Coronary artery (tissue), 2 donors: Measurements from ENCODE around the gene TELO2.

ENCODE experiments used
- DNase-seq: peaks from one replicate; pipeline ENCODE4 v3.0.0-alpha.2; 2017; ENCODE audit warnings: low spot score
- H3K27ac ChIP-seq, 2 donors: fragments of 200-600 bp; sonication (generic); one replicate each; pipeline ENCODE4 v1.5.1; 2016 to 2019
- H3K4me3 ChIP-seq: fragments of 200-600 bp; sonication (generic); 2 replicates; pipeline ENCODE4 v1.5.1; 2016; ENCODE audit warnings: mild to moderate bottlenecking, moderate library complexity
- TF ChIP-seq, protein P1 (sequence below): fragments of 200-600 bp; sonication (generic); IDR thresholded peaks from one replicate; pipeline ENCODE4 v1.5.1; 2019; ENCODE audit warnings: antibody characterized with exemption

TELO2 gene

DNA sequence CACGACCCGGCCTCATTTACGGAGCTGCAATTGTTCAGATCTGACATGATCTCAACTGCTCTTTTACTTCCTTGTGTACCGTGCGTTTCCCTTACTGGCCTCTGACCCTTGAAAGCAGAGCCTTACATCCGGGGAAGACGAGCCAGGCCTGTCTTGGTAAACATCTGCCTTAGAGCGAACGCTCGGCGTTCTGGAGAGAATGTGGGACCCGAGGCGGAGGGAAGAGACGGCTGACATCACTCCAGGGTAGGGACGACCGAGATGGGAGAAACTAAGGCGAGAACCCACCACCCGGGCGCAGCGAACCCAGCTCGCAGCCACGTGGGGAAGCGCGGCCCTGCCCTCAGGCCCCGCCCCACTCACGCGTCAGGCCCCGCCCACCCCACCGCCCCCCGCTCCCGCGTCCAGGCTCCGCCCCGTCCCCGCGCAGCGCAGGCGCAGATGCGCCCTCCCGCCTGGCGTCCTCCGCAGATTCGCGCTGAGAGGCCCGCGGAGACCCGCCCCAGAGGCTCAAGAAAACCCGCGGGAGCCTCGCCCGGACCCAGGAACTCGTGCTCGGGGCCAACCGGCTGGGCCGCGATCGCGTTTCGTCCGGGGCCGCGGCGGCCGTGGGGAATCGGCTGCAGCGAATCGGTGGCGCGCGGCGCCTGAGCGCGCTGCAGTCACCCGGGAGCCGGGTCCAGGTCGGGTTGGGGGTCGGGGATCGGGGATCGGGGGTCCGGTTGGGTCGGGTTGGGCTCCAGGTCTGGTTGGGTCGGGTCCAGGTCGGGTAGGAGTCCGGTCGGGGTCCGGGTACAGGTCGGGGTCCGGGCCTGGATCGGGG, at the start of gene TELO2:
TELO2 (plus strand) TSS at position 438 of the 823 bp plus-strand sequence. CDS start 922 bp downstream, outside the sequence.
- H3K4me3 ChIP-seq, result peak within 1 kb of the TSS; percentile 94
- TF ChIP-seq, protein P1, sequence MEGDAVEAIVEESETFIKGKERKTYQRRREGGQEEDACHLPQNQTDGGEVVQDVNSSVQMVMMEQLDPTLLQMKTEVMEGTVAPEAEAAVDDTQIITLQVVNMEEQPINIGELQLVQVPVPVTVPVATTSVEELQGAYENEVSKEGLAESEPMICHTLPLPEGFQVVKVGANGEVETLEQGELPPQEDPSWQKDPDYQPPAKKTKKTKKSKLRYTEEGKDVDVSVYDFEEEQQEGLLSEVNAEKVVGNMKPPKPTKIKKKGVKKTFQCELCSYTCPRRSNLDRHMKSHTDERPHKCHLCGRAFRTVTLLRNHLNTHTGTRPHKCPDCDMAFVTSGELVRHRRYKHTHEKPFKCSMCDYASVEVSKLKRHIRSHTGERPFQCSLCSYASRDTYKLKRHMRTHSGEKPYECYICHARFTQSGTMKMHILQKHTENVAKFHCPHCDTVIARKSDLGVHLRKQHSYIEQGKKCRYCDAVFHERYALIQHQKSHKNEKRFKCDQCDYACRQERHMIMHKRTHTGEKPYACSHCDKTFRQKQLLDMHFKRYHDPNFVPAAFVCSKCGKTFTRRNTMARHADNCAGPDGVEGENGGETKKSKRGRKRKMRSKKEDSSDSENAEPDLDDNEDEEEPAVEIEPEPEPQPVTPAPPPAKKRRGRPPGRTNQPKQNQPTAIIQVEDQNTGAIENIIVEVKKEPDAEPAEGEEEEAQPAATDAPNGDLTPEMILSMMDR, result no peak
- H3K27ac ChIP-seq, result peak within 1 kb of the TSS; percentile 79 to 94
- DNase-seq, result peak; percentile 82

DNA sequence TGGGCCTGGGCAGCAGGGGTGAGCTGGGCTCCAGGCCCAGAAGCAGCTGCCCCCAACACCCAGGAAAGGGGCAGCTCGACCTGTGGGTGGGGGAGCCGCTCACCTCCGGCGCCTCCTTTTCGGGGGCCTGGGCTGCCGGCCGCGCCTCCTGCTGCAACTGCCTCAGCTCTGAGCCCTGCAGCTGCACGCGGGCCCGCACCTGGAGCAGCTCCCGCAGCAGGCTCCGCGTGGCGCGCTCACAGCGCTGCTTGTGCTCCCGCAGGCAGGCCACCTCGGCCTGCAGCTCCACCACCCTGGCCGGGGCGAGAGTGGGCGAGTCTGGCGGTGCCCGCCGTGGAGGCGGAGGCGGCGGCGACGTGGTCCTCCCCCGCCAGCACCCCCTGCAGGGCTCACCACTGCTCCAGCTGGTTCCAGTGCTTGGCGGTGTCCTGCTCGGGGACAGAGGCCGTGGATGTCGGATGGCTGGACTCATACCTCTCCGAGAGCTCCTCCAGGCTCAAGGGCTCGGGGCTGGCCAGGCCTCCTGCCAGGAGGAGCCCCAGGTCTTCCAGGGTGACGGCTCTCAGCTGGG, 49.7 kb upstream of the TELO2 start:
- TF ChIP-seq, protein P1, result no peak

DNA sequence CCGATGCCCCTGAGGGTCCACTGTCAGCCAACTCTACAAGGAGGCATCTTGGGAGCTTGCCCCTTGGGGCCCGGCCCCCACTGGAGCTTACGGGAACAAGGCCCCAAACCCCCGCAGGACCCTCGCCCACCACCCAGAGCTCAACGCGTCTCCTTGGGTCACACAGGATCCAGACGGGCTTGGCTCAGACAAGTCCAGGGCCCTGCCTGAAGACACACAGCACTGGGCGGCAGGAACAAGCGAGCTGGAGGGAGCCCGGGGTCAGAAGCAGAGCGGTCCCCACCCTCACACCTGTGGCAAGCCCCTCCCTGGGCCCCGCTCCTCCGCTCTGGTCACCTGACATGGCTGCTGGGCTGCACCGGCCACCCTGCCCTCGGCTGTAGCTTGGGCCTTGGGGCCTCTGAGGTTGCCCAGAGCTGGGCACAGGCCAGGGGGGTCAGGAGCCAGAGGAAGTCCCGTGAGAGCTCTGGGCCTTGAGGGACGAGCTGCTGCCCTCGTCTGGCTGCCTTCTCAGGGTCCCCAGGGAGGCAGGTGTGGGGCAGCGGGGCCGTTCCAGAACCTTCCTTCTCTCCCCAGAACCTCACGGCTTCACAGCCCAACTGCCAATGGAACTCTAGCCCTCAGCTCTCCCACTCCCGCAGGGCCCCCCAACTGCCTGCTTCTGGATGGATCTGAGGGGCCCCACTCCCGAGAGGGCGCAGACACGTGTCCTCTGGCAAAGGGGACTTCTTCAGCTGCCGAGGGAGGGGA, 49.0 kb upstream of the TELO2 start, which contains the start of gene CCDC154:
CCDC154 (minus strand) TSS at position 577 of the 750 bp plus-strand sequence; CDS start at position 343, 234 bp downstream.
- no peak for DNase-seq
- TF ChIP-seq, protein P1, result no peak
- Histone ChIP-seq H3K4me3 (no peak within 1 kb of the TSS), H3K27ac (no peak within 1 kb of the TSS)

More for the DNA sequence above, 49.7 kb upstream of the TELO2 start:
- Histone ChIP-seq H3K27ac (no peak overlapping the region), H3K4me3 (no peak overlapping the region)
- DNase-seq, result no peak

DNA sequence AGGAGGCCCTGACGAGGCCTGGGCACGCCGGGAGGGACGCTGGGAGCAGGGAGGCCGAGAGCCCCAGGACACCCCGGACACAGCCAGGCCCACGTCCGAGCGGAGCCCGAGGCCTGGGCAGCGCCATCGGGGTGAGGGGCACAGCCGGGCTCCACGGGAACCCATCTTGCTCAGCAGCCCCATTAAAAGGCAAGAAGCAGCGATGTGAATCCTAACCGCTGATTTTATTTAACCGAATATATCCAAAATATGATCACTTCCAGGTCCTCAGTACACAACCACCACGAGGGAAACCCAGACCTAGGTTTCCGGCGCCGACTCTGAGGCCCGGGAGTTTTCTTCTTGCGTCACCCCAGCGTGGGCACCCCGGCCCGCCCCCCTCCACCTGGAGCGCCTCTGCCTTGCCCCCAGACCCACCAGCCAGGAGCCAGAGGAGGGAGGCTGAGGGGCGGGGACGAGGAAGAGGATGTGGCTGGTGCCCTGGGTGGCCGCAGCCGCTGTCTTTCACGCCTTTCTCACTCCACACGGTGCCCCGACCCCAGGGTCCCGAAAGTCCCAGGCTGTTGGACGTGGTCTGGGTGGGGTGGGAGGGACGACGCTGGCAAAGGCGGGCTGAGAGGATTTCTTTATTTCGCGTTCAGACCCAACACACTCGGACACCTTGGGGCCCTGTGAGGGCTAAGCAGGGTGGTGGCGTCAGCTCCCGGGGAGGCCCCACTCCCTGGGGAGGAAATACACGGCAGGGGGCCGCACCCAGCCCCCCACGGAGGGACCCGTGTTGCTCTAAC, 48.2 kb upstream of the TELO2 start:
- no peak for DNase-seq
- no peak overlapping the region for H3K4me3 ChIP-seq
- TF ChIP-seq, protein P1, result no peak
- H3K27ac ChIP-seq, result no peak overlapping the region

DNA sequence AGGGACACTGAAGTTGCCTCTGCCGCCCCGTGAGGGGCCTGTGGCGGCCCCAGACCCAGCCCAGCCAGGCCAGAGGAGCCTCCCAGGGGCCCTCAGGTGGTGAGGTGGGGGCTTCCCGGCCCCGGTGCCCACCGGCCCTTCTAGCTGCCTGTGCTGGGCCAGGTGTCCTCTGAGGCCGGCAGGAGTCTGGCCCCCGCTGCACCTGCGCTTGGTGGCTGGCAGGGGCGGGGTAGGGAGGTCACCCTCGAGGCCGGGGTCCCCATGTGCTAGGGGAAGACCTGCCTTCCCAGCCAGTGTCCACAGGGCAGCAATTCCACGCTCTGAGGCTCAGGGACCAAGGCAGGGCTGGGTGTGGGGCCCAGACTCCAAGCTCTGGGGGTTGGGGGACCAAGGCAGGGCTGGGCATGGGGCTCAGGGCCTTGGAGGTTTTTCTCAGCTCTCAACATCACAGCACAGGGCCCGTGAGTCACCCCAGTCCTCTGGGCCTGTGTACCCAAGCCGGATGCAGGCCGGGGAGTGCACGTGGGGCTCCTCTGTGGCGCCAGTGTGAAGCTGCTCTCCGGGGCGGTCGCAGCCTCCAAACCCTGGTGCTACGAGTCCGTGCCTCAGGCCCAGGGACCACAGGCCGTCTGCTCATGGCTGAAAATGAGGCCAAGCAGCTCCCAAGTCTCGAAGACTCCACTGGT, 47.5 kb upstream of the TELO2 start:
- Histone ChIP-seq H3K4me3 (no peak overlapping the region), H3K27ac (no peak overlapping the region)
- TF ChIP-seq, protein P1, result no peak
- no peak for DNase-seq
